Muscle layer of colon (tissue), 2 donors: Measurements from ENCODE around the gene SF3A2.
A peak's percentile ranks its signal among the peaks of the same experiment; 100 is the strongest.

Source experiments
- H3K27ac ChIP-seq: one replicate; pipeline ENCODE4 v1.7.0; 2013; ENCODE audit warnings: low read depth, mild to moderate bottlenecking, low read length, moderate library complexity
- H3K27me3 ChIP-seq, 2 donors: one replicate each; pipeline ENCODE4 v1.7.0; 2013; ENCODE audit warnings: low read length in 2 of 2, mild to moderate bottlenecking in 2 of 2; ENCODE audit not compliant: insufficient read depth in 2 of 2, control insufficient read depth in 1 of 2
- H3K36me3 ChIP-seq: one replicate; pipeline ENCODE4 v1.7.0; 2013; ENCODE audit warnings: mild to moderate bottlenecking, low read length; ENCODE audit not compliant: insufficient read depth
- H3K4me1 ChIP-seq: one replicate; pipeline ENCODE4 v1.7.0; 2013; ENCODE audit warnings: mild to moderate bottlenecking, low read length; ENCODE audit not compliant: insufficient read depth
- H3K4me3 ChIP-seq, 2 donors: one replicate each; pipeline ENCODE4 v1.7.0; 2013; ENCODE audit warnings: low read length in 2 of 2, low read depth in 1 of 2, mild to moderate bottlenecking in 1 of 2, moderate library complexity in 1 of 2
- H3K9ac ChIP-seq: one replicate; pipeline ENCODE4 v1.7.0; 2013; ENCODE audit warnings: low read length
- H3K9me3 ChIP-seq: one replicate; pipeline ENCODE4 v1.7.0; 2013; ENCODE audit warnings: mild to moderate bottlenecking, low read length
- donor health status: abdominal sarcoma.
- donor health status: Adenocarcinoma of cecum.

Gene SF3A2

GRCh38 chr19:2236314-2237050 lies at the start of gene SF3A2, which contains the start of gene PLEKHJ1:
SF3A2 (plus strand) TSS chr19:2236824; CDS start chr19:2243419, 6,595 bp downstream.
PLEKHJ1 (minus strand) TSS chr19:2236329; CDS start chr19:2236248, 81 bp downstream.
- peaks cover 56% of the 10 kb centered on the region for H3K4me1 ChIP-seq
- H3K27me3 ChIP-seq, result no peaks in the 10 kb centered on the region
- no peaks in the 10 kb centered on the region for H3K9me3 ChIP-seq
- H3K27ac ChIP-seq, result peak within 1 kb of the TSS; percentile 99
- peak within 1 kb of the TSS; percentile 65 to 96 for H3K4me3 ChIP-seq
- peak within 1 kb of the TSS; percentile 90 for H3K9ac ChIP-seq
- H3K36me3 ChIP-seq, result peaks cover 14% of the 10 kb centered on the region

DNA sequence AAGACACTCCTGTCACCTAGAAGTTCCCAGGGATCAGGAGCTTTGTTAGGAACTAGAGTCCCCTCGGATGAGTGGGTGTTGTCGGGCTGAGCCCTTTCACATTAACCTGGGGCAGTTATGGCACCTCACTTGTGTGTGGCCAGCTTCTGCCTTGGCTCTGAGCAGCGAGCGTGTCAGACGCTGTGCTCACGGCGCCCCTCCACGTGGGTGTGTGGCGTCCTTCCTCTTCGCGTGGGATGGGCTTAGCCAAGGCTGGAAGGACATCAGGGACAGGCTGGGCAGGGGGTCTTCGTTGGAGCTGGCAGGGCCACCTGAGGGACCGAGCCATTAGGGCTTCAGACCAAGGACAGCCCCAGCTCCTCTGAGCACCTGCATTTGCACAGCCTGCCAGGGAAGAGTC lies 49.5 kb upstream of the SF3A2 start:
- peak overlapping the region; percentile 15 for H3K27ac ChIP-seq
- peak overlapping the region; percentile 19 for H3K9ac ChIP-seq
- H3K4me1 ChIP-seq, result peaks cover 41% of the 10 kb centered on the region
- H3K9me3 ChIP-seq, result no peaks in the 10 kb centered on the region
- no peaks in the 10 kb centered on the region for H3K27me3 ChIP-seq
- peak overlapping the region in 1 of 2 donors; percentile 12 for H3K4me3 ChIP-seq
- peaks cover 18% of the 10 kb centered on the region for H3K36me3 ChIP-seq

DNA sequence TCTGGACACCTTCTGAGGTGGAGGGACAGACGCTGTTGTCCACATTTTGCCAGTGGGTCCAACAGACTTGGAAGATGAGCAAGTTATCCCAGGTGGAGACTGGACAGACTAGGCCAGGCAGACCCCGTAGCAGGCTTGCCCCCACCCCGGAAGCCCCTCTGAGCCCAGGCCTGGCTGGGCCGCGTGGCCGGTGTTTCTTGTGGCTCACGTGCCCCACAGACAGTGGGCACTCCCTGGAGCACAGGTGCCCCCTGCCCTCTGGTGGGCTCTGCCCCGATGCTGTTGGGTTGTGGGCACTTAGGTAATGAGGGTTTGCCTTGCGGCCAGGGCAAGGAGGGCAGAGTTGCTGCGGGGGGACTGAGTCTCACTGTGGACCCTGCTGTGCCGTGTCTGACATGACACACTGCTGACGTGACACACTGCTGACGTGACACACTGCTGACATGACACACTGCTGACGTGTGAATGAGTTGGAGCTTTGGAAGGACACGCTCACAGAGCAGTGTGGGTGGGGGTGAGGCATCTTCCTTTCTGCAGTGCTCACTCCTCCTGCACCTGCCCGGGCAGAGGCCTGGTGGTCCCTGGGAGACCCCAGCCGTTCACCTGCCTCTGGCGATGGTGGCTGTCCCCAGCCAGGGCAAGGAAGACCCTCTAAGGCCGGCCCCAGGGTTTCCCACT lies 47.8 kb upstream of the SF3A2 start:
- Histone ChIP-seq H3K36me3 (peaks cover 26% of the 10 kb centered on the region), H3K9me3 (no peaks in the 10 kb centered on the region), H3K27me3 (no peaks in the 10 kb centered on the region), H3K9ac (no peak overlapping the region), H3K4me3 (no peak overlapping the region), H3K4me1 (peaks cover 29% of the 10 kb centered on the region), H3K27ac (no peak overlapping the region)

DNA sequence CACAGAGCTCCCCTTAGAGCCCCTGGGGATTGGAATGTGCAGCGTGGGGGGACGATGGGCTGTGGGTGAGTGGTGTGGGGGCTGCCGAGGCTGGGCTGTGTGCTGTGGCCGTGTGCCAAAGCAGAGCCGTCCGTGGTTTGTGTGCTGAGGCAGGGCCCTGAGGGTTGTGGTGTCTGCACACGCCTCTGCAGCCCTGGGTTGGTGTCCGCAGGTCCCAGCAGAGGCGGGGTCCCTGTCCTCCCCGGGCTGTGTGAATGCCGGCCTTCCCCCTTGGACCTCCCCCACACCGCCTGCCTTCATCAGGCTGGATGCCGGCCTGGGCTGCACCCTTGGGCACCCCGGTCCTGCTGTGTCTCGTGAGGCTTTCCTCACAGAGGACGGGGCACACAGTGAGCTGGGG lies 46.7 kb upstream of the SF3A2 start:
- H3K27ac ChIP-seq, result no peak overlapping the region
- H3K27me3 ChIP-seq, result no peaks in the 10 kb centered on the region
- H3K4me3 ChIP-seq, result no peak overlapping the region
- H3K9me3 ChIP-seq, result no peaks in the 10 kb centered on the region
- H3K36me3 ChIP-seq, result peaks cover 28% of the 10 kb centered on the region
- H3K4me1 ChIP-seq, result peaks cover 24% of the 10 kb centered on the region
- no peak overlapping the region for H3K9ac ChIP-seq

GRCh38 chr19:2190848-2191455 lies 45.7 kb upstream of the SF3A2 start:
- peaks cover 14% of the 10 kb centered on the region for H3K4me1 ChIP-seq
- H3K9me3 ChIP-seq, result no peaks in the 10 kb centered on the region
- H3K27ac ChIP-seq, result no peak overlapping the region
- no peak overlapping the region for H3K9ac ChIP-seq
- H3K36me3 ChIP-seq, result peaks cover 39% of the 10 kb centered on the region
- no peaks in the 10 kb centered on the region for H3K27me3 ChIP-seq
- no peak overlapping the region for H3K4me3 ChIP-seq

DNA sequence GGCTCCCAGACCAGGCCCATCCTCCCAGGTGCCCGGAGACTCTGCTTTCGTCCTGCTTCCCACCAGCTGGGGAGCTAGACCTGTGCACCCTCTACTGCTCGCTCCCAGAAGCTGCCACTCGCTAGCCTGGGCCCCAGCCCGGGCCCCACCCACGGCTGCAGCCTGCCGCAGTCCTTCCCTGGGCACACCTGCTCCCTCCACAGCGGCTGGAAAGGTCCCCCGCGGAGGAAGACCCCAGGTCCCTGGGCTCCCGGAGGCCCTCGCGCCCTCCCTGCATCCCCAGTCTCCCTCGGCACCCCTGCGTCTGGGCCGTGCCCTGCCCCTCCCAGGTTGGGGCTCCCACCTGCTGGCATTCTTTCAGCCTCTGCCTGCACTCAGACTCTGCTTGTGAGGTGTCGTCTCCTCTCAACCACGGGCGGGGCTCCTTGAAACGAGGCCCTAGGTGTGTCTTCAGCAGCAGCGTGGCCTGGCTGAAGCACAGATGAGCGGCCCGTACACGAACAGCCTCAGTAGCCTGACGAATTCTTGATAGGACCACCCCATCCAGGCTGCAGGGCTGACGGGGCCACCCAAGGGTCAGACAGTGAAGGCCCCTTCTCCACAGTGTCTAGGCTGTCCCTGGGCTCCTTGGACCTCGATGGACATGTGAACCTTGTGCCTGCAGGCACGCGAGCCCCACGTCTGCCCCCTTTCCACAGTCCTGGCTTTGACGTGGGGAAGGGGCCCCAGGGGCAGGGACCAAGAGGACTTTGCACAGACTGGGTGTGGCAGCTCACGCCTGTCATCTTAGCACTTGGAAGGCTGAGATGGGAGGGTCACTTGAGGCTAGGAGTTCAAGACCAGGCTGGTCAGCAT lies 44.9 kb upstream of the SF3A2 start:
- H3K27ac ChIP-seq, result no peak overlapping the region
- H3K36me3 ChIP-seq, result peaks cover 39% of the 10 kb centered on the region

DNA sequence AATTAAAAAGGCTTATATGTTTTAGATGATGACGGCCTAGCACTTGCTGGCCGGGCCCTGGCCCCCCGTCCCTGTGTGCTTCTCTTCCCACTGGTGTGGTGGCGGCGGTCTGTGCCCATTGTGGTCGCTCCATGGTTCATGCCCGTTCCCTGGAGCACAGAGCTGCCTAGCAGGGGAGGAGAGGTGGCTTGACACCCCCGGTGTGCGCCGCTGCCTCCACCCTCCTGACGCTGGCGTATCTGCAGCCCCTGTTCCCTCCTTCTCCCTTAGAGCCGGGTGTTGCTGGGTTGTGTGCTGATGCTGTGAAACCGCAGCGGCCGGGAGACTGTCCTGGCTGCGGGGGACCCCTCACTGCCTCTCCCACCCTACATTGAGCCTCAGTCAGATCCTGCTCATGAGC lies 43.8 kb upstream of the SF3A2 start:
- no peaks in the 10 kb centered on the region for H3K9me3 ChIP-seq
- H3K9ac ChIP-seq, result no peak overlapping the region
- H3K4me1 ChIP-seq, result no peaks in the 10 kb centered on the region
- no peak overlapping the region for H3K4me3 ChIP-seq
- no peak overlapping the region for H3K27ac ChIP-seq
- peaks cover 39% of the 10 kb centered on the region for H3K36me3 ChIP-seq
- no peaks in the 10 kb centered on the region for H3K27me3 ChIP-seq

More for the DNA sequence above, 44.9 kb upstream of the SF3A2 start:
- Histone ChIP-seq H3K4me3 (no peak overlapping the region), H3K4me1 (peaks cover 8% of the 10 kb centered on the region), H3K27me3 (no peaks in the 10 kb centered on the region), H3K9ac (no peak overlapping the region), H3K9me3 (no peaks in the 10 kb centered on the region)

DNA sequence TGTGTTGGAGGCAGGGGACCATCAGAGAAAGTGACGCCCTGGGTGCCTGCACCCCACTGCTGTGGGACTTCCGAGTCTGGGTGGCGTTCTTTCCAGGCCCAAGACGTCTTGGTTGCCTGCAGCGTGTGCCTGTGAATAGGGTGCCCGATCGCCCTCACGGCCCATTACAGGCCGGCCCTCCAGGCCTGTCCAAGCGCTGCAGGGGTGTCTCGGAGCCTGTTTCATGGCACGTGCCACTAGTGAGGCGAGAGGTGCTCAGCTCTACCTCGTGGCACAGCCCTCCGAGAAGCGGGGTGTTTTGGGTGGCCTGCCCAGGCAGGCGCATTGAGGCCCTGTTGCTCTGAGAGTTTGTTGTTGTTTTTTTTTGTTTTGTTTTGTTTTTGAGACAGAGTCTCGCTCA lies 42.8 kb upstream of the SF3A2 start:
- Histone ChIP-seq H3K9me3 (no peaks in the 10 kb centered on the region), H3K36me3 (peaks cover 39% of the 10 kb centered on the region), H3K27ac (no peak overlapping the region), H3K4me3 (no peak overlapping the region), H3K9ac (no peak overlapping the region), H3K4me1 (no peaks in the 10 kb centered on the region), H3K27me3 (no peaks in the 10 kb centered on the region)

GRCh38 chr19:2194513-2195078 lies 42.0 kb upstream of the SF3A2 start:
- Histone ChIP-seq H3K9me3 (no peaks in the 10 kb centered on the region), H3K9ac (no peak overlapping the region), H3K27me3 (no peaks in the 10 kb centered on the region), H3K4me1 (no peaks in the 10 kb centered on the region), H3K27ac (no peak overlapping the region), H3K4me3 (no peak overlapping the region), H3K36me3 (peaks cover 39% of the 10 kb centered on the region)

- H3K27me3 ChIP-seq, result no peaks in the 10 kb centered on the region
- H3K27ac ChIP-seq, result no peak overlapping the region
- H3K9me3 ChIP-seq, result no peaks in the 10 kb centered on the region
- no peak overlapping the region for H3K9ac ChIP-seq
- H3K36me3 ChIP-seq, result peaks cover 39% of the 10 kb centered on the region
- no peaks in the 10 kb centered on the region for H3K4me1 ChIP-seq
- H3K4me3 ChIP-seq, result no peak overlapping the region
Observed at GRCh38 chr19:2195361-2195760, 41.3 kb upstream of the SF3A2 start.
